ENCODE data around the gene CD44. TPM values are rescaled to one million over a fixed set of nuclear protein-coding genes. Genes with fewer than 3 reads are reported as not detected.

Gene CD44
- total RNA-seq, 1 experiment from 2014 or later: 211 TPM

- peak; percentile 52 for DNase-seq (ENCODE audit: low spot score)
Observed at GRCh38 chr11:35139722-35140282, 831 bp downstream of the CD44 start.

- no peak for DNase-seq (ENCODE audit: low spot score)
Observed at GRCh38 chr11:35141071-35141470, 2.1 kb downstream of the CD44 start.

GRCh38 chr11:35141571-35141971, 2.6 kb downstream of the CD44 start:
- no peak for DNase-seq (ENCODE audit: low spot score)

- no peak for DNase-seq (ENCODE audit: low spot score)
Observed at GRCh38 chr11:35142481-35143075, 3.6 kb downstream of the CD44 start.

- no peak for DNase-seq (ENCODE audit: low spot score)
Observed at GRCh38 chr11:35143297-35144135, 4.5 kb downstream of the CD44 start.

- peak; percentile 72 for DNase-seq (ENCODE audit: low spot score)
Observed at GRCh38 chr11:35144136-35144741, 5.3 kb downstream of the CD44 start.

- peak; percentile 65 for DNase-seq (ENCODE audit: low spot score)
Observed at GRCh38 chr11:35144806-35145205, 5.8 kb downstream of the CD44 start.

- peak; percentile 94 for DNase-seq (ENCODE audit: low spot score)
Observed at GRCh38 chr11:35145271-35145670, 6.3 kb downstream of the CD44 start.

- DNase-seq (ENCODE audit: low spot score): no peak
Observed at GRCh38 chr11:35146074-35146521, 7.1 kb downstream of the CD44 start.

- DNase-seq (ENCODE audit: low spot score): no peak
Observed at GRCh38 chr11:35146711-35147110, 7.7 kb downstream of the CD44 start.

- DNase-seq (ENCODE audit: low spot score): no peak
Observed at GRCh38 chr11:35147235-35147634, 8.3 kb downstream of the CD44 start.

GRCh38 chr11:35148163-35148837, 9.3 kb downstream of the CD44 start:
- DNase-seq (ENCODE audit: low spot score): no peak

- DNase-seq (ENCODE audit: low spot score): no peak
Observed at GRCh38 chr11:35150454-35150853, 11.5 kb downstream of the CD44 start.

- no peak for DNase-seq (ENCODE audit: low spot score)
Observed at GRCh38 chr11:35151241-35151640, 12.3 kb downstream of the CD44 start.

GRCh38 chr11:35151683-35152280, 12.8 kb downstream of the CD44 start:
- DNase-seq (ENCODE audit: low spot score): no peak

- no peak for DNase-seq (ENCODE audit: low spot score)
Observed at GRCh38 chr11:35152575-35152974, 13.6 kb downstream of the CD44 start.

GRCh38 chr11:35153280-35153679, 14.3 kb downstream of the CD44 start:
- no peak for DNase-seq (ENCODE audit: low spot score)

GRCh38 chr11:35154952-35155351, 16.0 kb downstream of the CD44 start:
- no peak for DNase-seq (ENCODE audit: low spot score)

- no peak for DNase-seq (ENCODE audit: low spot score)
Observed at GRCh38 chr11:35155677-35156076, 16.7 kb downstream of the CD44 start.

GRCh38 chr11:35157814-35158700, 19.1 kb downstream of the CD44 start:
- no peak for DNase-seq (ENCODE audit: low spot score)

Measured in H4 (cell line).